Superior temporal gyrus (tissue), 1 donor: ENCODE data around the gene NEDD8.
"Not testable (repeated sequence)": the region's sequence is repeated elsewhere in the genome, so short reads cannot be mapped to it uniquely, and the experiment has no call there.

Experiments
- DNase-seq: peaks from one replicate; pipeline ENCODE4 v3.0.0-alpha.2; 2016; ENCODE audit errors: extremely low spot score

Gene NEDD8

DNA sequence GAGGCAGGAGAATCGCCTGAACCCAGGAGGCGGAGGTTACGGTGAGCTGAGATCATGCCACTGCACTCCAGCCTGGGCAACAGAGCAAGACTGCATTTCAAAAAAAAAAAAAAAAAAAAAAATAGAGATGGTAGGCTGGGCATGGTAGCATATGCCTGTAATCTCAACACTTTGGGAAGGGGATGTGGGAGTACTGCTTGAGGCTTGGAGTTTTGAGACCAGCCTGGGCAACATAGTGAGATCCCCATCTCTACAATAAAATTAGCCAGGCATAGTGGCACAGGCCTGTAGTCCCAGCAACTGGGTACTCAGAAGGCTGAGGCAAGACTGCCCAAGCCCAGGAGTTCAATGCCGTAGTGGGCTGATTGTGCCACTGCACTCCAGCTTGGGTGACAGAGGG, 9.2 kb downstream of the NEDD8 start:
- DNase-seq: not testable (repeated sequence)

DNA sequence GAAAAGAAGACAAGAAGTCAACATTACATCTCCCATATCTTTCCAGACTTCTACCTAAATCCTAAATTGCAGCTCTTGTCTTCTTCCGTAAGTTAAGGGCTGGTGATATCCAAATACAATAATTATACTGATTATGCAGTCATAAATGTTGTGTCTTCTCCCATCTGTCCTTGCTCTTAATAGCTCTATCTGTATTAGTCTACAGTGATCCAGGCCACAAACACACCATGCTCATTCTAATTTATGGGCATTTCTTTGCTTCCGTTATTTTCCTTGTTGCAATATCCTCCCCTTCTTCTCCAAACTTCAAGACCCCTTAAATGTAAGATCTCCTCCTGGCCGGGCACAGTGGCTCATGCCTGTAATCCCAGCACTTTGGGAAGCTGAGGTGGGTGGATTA, 12.6 kb downstream of the NEDD8 start:
- no peak for DNase-seq

DNA sequence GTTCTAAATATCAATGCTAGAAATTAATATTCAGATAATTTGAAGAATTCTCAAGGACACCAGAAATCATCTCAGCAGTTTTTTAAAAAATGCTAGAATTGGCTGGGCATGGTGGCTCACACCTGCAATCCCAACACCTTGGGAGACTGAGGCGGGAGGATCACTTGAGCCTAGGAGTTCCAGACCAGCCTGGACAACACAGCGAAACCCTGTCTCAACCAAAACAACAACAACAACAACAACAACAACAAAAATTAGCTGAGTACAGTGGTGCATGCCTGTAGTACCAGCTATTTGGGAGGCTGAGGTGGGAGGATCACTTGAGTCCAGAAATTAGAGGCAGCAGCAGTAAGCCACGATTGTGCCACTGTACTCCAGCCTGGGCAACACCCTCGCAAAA, 13.1 kb downstream of the NEDD8 start:
- DNase-seq: no peak

DNA sequence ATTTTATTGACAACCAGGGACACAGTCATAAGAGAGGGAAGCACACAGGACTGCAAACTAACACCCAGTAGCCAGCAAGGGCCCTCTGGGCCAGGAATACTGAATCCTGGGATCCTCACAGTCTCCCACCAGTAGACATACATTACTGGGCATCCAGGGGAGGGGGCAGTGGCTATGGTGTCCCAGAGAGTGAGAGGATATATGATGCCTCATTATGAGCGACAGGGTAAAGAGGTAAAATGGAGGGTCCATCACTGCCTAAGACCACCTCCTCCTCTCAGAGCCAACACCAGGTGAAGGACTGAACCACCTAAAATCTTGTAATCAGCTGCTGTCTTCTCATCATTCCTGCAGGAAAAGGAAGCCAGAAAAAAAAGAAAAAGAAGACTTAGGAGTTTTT, 15.3 kb downstream of the NEDD8 start:
- DNase-seq: not testable (repeated sequence)

DNA sequence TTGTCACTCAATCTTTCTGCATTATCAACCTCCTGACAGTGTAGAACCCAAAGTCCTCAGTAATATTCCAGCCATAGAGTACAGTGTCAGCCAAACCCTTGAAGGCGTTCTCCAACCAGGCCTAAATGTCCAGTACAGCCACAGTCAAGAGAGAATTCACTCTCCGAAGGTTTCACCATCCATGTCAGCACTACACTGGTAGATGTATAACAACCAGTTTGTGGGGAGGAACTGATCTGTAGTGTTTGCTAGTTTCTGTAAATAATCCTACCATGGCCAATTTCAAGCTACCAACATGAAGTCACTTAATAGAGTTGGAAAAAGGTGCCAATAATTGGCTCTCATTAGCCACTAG, 15.8 kb downstream of the NEDD8 start:
- DNase-seq: no peak

DNA sequence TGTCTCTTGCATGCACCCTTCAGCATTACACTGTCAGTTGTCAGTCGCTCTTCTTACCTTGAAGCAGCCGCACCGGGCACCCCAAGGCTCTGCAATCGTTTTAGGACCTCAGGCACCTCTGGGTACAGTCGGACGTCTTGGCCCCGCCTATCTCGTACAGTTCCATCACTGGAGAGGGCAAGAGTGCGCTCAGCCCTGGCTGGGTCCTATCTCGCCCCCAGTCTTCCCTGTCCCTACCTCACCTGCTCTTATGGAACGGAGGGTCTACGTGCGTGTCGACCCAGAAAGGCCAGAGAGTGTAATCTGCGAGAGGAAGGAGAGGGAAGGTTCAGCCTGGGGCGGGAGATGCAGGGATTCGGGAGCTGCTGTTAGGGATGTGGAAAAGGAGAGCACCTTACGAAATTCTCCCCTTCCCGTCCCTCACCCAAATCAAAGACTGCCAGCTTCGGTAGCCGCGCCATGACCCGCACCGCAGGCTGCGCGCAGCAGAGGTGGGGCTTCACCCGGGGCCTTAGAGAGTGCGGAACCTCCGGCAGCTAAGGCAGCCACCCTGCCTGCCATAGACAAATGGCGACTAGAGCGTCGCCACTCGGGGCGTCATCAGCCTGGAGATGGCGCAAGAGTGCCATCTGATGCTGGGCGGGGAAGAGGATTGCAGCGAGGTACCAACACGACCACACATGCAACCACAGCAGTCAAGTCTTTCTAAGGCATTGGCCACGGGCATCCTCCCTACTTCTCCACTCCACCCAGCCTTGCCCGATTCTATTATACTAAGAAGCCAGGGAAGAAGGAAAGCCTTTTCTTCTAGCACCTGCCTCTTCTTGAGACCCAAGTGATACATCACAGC, 16.4 kb downstream of the NEDD8 start, which contains the start of gene MDP1:
Gene MDP1, minus strand, starts transcription at position 572 of the 850 bp plus-strand sequence. Its CDS starts 111 bp downstream, at position 461.
- peak; percentile 92 for DNase-seq

DNA sequence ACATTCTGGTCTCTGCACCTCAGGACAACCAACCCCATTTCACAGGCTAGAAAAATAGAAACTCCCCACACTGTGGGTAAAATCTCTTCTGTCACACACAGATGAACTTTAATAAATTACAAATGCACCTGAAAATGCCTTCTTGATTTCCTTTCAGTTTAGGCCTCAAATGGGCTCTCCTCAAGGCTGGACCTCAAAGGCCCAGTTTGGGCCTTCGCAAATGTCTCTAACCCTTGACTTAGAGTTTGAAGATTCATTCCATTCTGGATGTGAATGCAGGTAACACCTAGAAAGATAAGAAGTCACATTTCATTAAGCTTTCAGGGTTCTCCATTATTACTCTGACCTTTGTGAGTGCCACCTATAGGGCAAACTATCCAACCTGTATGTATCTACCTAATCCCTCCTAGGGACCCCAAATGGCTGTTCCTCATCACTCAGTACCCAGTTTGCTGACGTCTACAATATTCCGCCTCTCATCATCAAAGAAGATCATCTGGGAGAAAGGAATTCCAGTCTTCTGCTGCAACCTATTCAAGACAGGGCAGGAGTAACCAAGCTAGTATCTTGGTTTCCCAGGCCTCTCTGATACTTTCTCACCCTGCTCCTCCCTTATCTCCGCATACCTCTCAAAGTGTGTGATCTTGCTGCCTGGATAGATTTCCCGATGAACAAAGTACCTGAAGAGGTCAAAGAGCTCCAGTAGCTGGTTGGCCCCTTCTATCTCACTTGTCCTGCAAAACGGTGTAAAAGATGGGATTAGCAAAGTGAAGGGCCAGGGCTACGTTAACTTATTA, 18.1 kb downstream of the NEDD8 start:
- DNase-seq: no peak

DNA sequence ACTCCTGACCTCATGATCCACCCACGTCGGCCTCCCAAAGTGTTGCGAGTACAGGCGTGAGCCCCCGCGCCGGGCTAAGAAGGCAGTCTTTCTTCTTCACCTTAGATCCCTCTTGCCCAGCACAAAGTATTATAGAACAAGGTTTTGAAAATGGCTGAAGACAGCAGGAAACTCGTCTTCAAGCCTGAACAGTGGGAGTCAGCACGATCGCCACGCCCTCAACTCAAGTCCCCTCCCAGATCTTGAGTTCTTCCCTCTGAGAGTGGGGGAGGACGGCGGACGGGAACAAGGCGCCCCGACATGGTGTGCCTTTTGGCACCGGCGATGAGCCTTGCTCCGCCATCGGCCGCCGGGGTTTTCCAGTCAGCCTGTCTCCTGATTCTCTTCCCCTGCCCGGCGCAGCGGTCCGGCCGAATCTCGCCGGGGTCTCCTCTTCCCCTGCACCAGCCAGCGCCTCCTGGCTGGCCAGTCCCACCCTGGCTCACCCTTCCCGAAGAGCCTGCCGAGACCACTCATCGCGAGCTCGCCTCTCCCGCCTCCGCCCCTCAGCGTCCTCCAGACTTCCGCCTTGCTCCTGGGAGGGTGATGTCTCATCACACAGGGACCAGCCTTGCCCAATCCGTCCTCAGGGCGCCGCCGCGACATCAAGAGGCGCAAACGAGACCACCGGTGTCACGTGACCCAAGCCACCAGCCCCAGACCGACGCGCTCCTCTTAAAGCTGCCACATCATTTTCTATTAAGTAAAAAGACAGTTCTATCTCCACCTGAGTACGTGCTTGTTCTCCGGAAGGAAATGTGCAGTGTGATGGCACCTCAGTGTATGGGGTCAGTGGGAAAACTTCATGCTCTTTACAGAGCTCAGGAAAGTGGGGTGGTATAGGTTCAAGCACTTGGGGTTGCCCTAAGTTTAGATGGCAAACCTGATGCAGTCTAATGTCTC, 19.0 kb downstream of the NEDD8 start, which contains the start of gene CHMP4A:
Gene CHMP4A, minus strand, starts transcription at position 565 of the 942 bp plus-strand sequence. Its CDS starts 49 bp downstream, at position 516.
- peak; percentile 94 for DNase-seq

DNA sequence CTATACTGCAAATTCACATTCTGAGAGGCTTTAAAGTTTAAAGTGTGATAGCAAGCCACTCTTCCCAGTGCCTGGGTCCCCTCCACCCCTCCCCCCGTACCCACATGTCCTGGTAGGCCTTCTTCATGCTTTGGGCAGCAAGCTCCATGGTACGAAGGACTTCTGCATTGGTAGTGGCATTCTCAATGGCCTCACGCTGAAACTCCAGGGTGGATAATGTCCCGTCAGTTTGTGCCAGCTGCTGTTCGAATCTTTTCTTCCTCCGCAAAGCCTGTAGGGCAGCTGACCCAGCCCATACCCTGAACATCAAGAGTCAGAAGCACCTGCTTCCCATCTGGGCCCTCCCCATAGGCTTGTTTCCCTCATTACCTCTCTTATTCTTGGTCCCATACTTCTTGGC, 20.9 kb downstream of the NEDD8 start:
- no peak for DNase-seq

DNA sequence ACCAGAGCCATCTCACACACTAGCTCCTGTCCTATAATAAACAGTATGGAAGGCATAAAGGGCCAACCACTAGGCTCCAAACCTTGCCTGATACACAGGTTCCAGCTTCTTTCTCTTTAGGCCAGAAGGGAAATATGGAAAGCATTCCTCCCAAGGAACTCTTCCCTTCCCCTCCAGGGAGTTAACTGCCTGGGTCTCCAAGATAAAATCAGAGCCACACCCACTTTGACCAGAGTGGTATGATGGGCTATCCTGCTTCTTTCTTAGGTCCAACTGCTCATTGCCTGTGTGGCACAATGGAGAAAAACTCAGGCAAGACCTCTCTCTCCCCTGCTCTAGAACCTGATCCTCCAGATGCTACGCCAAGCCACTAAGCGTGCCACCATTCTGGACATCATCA, 24.5 kb downstream of the NEDD8 start:
- no peak for DNase-seq

DNA sequence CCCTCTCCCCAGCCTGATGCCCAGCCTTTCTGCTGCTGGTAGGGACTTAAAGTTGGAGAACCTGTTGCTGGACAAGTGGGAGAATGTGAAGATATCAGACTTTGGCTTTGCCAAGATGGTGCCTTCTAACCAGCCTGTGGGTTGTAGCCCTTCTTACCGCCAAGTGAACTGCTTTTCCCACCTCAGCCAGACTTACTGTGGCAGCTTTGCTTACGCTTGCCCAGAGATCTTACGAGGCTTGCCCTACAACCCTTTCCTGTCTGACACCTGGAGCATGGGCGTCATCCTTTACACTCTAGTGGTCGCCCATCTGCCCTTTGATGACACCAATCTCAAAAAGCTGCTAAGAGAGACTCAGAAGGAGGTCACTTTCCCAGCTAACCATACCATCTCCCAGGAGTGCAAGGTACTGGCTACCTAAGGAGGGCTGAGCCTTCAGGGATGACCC, 25.0 kb downstream of the NEDD8 start:
- DNase-seq: no peak

DNA sequence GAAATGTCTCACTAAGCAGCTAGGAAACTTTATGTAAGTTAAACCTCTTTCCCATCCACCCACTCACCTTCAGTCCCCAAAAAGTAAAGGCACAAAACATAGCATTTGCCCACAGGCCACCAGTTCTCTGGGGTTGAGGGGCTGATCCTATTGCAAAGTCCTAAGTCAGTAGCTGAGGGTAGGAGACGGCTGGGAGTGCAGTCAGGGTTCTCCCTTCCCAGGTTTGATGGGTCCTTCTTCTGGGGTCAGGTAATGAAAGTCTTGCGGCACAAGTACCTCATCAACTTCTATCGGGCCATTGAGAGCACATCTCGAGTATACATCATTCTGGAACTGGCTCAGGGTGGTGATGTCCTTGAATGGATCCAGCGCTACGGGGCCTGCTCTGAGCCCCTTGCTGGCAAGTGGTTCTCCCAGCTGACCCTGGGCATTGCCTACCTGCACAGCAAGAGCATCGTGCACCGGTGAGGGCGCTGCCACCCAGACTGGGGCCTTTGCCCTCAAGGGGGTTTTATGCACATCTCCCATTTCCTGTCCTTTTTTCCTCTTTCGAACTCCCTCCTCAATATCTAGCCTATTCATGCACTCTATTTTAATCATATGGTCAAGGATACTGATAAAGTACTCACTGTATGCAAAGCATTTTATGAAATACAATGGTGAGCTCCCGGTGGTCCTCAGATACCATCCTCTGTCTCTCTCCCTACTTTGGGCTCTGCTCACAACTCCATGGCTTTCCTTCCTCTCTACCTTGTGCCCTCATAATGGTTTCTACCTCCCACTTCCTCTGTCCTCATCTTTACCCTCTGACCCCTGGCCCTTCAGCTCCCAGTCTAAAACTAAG, 25.7 kb downstream of the NEDD8 start:
- DNase-seq: no peak

DNA sequence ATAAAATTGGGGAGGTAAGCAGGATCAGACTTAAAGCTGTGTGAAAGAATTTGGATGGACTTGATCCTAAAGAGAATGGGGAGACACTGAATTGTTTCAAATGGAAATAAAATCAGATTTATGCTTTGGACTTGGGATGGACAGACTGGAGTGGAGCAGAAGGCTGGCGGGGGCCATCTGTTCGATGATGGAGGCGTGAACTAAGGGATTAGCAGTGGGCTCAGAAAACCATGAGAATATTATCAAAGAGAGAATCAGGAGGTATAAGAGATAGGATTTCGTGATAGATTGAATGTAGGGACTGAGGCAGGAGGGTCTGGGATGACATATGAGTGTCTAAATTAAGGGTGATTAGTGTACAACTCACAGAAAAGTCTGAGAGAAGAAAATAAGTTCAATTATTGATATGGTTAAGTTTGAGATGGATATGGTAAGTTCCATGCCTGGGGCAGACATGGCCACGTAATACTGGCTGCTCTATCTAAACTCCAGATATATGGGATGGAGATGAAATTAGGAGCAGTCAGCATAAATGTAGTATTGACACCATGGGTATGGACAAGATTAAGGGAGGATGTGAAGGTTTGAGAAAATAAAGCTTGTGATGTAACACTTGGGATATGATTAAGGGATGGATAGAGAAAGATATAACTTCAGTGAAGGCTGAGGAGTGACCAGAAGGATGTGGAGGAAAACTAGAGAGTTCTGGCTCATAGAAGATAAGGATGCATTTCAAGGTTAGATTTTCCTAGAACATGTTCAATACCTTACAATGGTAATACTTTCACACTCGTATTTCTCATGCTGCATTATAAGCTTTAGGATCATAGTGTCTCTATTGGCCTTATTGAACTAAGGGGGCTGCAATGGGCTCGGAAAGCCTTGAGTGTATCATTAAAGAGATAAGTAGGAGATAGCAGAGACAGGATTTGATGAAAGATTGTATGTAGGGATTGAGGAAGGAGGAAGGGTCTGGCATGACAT, 27.7 kb downstream of the NEDD8 start:
- DNase-seq: no peak

DNA sequence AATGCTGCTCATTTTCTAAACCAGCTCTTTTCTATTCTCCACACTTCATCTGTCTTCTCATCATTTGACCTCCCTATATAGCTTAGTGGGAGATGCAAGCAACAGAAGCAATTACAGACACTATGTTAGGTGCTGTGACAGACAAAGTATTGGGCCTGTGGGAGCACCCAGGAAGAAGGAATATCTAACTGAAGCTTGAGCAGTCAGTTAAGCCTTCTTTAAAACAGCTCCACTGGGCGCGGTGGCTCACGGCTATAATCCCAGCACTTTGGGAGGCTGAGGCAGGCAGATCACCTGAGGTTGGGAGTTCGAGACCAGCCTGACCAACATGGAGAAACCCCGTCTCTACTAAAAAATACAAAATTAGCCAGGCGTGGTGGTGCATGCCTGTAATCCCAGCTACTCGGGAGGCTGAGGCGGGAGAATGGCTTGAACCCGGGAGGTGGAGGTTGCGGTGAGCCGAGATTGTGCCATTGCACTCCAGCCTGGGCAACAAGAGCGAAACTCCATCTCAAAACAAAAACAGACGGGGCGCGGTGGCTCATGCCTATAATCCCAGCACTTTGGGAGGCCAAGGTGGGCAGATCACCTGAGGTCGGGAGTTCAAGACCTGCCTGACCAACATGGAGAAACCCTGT, 28.8 kb downstream of the NEDD8 start:
- not testable (repeated sequence) for DNase-seq

DNA sequence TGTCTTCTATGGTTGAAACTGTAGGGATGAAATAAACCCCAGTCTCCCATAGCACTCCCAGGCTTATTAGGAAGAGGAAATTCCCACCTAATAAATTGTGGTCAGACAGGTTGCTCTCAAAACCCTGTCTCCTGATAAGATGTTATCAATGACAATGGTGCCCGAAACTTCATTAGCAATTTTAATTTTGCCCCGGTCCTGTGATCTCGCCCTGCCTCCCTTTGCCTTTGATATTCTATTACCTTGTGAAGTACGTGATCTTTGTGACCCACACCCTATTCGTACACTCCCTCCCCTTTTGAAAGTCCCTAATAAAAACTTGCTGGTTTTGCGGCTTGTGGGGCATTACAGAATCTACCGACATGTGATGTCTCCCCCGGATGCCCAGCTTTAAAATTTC, 29.6 kb downstream of the NEDD8 start:
- not testable (repeated sequence) for DNase-seq

DNA sequence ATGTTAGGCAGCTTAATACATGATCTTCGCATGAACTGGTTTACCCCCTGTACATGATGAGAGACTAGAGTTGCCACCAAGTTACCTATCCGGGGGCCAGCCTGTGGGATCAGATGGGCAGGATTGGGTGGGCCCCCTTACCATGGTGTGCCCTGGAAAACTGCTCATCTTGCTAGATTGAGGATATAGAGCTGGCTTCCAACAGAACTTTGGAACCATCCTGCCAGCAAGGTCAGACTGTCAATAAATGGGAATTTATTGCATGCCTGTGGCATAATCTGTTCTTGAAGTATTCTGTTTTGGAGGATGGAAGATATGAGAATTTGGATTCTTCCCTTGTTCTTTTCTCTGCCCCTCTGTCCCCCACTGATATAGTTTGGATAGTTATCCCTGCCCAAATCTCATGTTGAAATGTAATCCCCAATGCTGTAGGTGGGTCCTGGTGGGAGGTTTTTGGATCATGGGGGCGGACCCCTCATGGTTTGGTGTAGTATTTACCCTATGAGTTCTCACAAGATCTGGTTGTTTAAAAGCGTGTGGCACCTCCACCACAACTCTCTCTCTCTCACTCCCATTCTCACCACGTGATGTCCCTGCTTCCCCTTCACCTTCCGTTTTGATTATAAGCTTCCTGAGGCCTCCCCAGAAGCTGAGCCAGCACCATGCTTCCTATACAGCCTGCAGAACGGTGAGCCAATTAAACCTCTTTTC, 33.2 kb downstream of the NEDD8 start:
- DNase-seq: no peak

DNA sequence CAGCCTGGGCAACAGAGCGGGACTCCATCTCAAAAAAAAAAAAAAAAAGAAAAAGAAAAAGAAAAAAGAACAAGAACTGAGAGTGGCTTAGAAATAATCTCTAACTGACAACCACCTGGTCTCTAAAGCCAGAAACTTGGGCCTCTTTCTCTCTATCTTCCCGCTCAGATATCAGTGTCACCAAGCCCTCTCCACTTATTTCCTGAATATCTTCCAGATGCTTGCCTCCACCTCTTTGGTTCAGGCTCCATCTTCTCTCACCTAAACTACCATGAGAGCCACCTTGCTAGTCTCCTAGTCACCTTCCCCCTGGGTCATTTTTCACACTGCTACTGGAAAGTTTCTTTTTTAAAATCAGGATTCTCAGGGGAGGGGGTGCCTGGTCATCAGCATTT, 35.1 kb downstream of the NEDD8 start:
- no peak for DNase-seq
